CD14-positive monocyte (primary cell): Measurements from ENCODE around the gene FAM47E. TPM values are rescaled to one million over a fixed set of nuclear protein-coding genes. Genes with fewer than 3 reads are reported as not detected.

Experiments
- DNase-seq, 3 donors: peaks; one replicate each; pipeline ENCODE4 v3.0.0-alpha.2; 2011 to 2022
- H2AFZ ChIP-seq: 2 replicates; pipeline ENCODE4 v1.6.0; 2012; ENCODE audit warnings: mild to moderate bottlenecking, low read depth, low read length, inconsistent platforms; ENCODE audit not compliant: insufficient read depth, poor library complexity, severe bottlenecking
- H3K27ac ChIP-seq, 2 donors: 1 replicate in 1 of 2; 2 replicates in 1 of 2; pipeline ENCODE4 v1.5.1; 2012 to 2013; ENCODE audit warnings: low read length in 2 of 2, control low read depth in 1 of 2, inconsistent platforms in 1 of 2, low read depth in 1 of 2, mild to moderate bottlenecking in 1 of 2
- H3K27me3 ChIP-seq, 2 donors: one replicate each; pipeline versions ENCODE4 v1.6.0 to v1.6.1; 2011 to 2013; ENCODE audit warnings: low read length in 2 of 2; ENCODE audit not compliant: control insufficient read depth in 2 of 2, insufficient read depth in 2 of 2
- H3K36me3 ChIP-seq, 2 donors: replicated peaks in 1 of 2; 1 replicate in 1 of 2; 2 replicates in 1 of 2; pipeline versions ENCODE4 v1.5.1 to v1.6.1; 2012 to 2013; ENCODE audit warnings: low read length in 2 of 2, control low read depth in 1 of 2, inconsistent platforms in 1 of 2, mild to moderate bottlenecking in 1 of 2; ENCODE audit not compliant: insufficient read depth in 2 of 2, control insufficient read depth in 1 of 2
- H3K4me1 ChIP-seq, 2 donors: 1 replicate in 1 of 2; 2 replicates in 1 of 2; pipeline versions ENCODE4 v1.5.1 to v1.6.1; 2012 to 2013; ENCODE audit warnings: low read length in 2 of 2, control low read depth in 1 of 2, inconsistent platforms in 1 of 2, mild to moderate bottlenecking in 1 of 2, moderate library complexity in 1 of 2; ENCODE audit not compliant: insufficient read depth in 2 of 2, control insufficient read depth in 1 of 2
- H3K4me2 ChIP-seq: replicated peaks from 2 replicates; pipeline ENCODE3; 2012; ENCODE audit warnings: low read length, moderate library complexity, mild to moderate bottlenecking; ENCODE audit not compliant: poor library complexity, severe bottlenecking; ENCODE audit errors: extremely low read depth
- H3K4me3 ChIP-seq, 3 experiments: fragments of 200-600 bp in 1 of 3; sonication (generic) in 1 of 3; replicated peaks in 1 of 3; 1 replicate in 2 of 3; 2 replicates in 1 of 3; pipeline ENCODE4 v1.5.1; 2011 to 2013; ENCODE audit warnings: low read length in 3 of 3, mild to moderate bottlenecking in 3 of 3, control low read depth in 2 of 3, low read depth in 2 of 3, inconsistent platforms in 1 of 3, moderate library complexity in 1 of 3
- H3K79me2 ChIP-seq: 2 replicates; pipeline ENCODE4 v1.6.0; 2012; ENCODE audit warnings: mild to moderate bottlenecking, control low read depth, inconsistent platforms, low read length, moderate library complexity; ENCODE audit not compliant: insufficient read depth
- H3K9ac ChIP-seq: 2 replicates; pipeline ENCODE4 v1.6.0; 2017; ENCODE audit warnings: low read length, mild to moderate bottlenecking; ENCODE audit not compliant: insufficient read depth, poor library complexity, severe bottlenecking
- H3K9me3 ChIP-seq, 2 donors: replicated peaks in 1 of 2; 1 replicate in 1 of 2; 2 replicates in 1 of 2; pipeline versions ENCODE4 v1.5.1 to v1.6.1; 2012 to 2013; ENCODE audit warnings: low read length in 2 of 2, control low read depth in 1 of 2; ENCODE audit not compliant: control insufficient read depth in 1 of 2, insufficient read depth in 1 of 2
- H4K20me1 ChIP-seq: 2 replicates; pipeline ENCODE4 v1.6.0; 2012; ENCODE audit warnings: mild to moderate bottlenecking, low read length, control low read depth, moderate library complexity; ENCODE audit not compliant: insufficient read depth
- H3K27ac Mint-ChIP-seq, 7 donors: one replicate each; pipeline ENCODE4 v1.8.0; 2020; ENCODE audit warnings: mild to moderate bottlenecking in 7 of 7, mixed read lengths in 7 of 7, moderate library complexity in 6 of 7, inconsistent platforms in 2 of 7
- H3K27me3 Mint-ChIP-seq, 3 donors: one replicate each; pipeline ENCODE4 v1.8.0; 2021 to 2022; ENCODE audit warnings: low read depth in 3 of 3, mild to moderate bottlenecking in 3 of 3, mixed read lengths in 3 of 3, moderate library complexity in 3 of 3, inconsistent platforms in 1 of 3
- H3K36me3 Mint-ChIP-seq, 2 donors: one replicate each; pipeline ENCODE4 v1.8.0; 2020; ENCODE audit warnings: mixed read lengths in 2 of 2, inconsistent platforms in 1 of 2, mild to moderate bottlenecking in 1 of 2
- H3K4me1 Mint-ChIP-seq: one replicate; pipeline ENCODE4 v1.8.0; 2020; ENCODE audit warnings: mild to moderate bottlenecking, mixed read lengths
- H3K4me3 Mint-ChIP-seq, 2 donors: one replicate each; pipeline ENCODE4 v1.8.0; 2020; ENCODE audit warnings: mild to moderate bottlenecking in 2 of 2, mixed read lengths in 2 of 2, moderate library complexity in 1 of 2
- H3K9me3 Mint-ChIP-seq, 7 donors: one replicate each; pipeline ENCODE4 v1.8.0; 2020 to 2022; ENCODE audit warnings: mixed read lengths in 7 of 7, mild to moderate bottlenecking in 6 of 7, moderate library complexity in 6 of 7, inconsistent platforms in 2 of 7
- WGBS: methylation state at CpG from one replicate; pipeline ENCODE4 v1.1.5; 2013; ENCODE audit warnings: missing lambda C conversion rate; ENCODE audit not compliant: insufficient coverage; 5-methylcytosine and 5-hydroxymethylcytosine counted together
- intact Hi-C, 2 donors: fragments of 100-400 bp; cut with micrococcal nuclease; formaldehyde crosslinking; loops; one replicate each; pipeline versions ENCODE4 v1.15.0 to v1.15.1; 2023
- polyA plus RNA-seq, 3 donors: library from polyadenylated mRNA; depleted of rRNA in 1 of 3; unstranded in 2 of 3; stranded (reverse) in 1 of 3; fragments of 300-500 nt in 2 of 3; fragments of >200 nt in 1 of 3; fragmentation: Illumina TruSeq in 2 of 3; gene quantifications; 1 replicate in 2 of 3; 2 replicates in 1 of 3; pipeline ENCODE4 v1.2.3, GENCODE V29; 2012 to 2021
- TF ChIP-seq, protein P1 (sequence below): fragments of 200-600 bp; IDR thresholded peaks from one replicate; pipeline ENCODE4 v1.8.0; 2022; ENCODE audit warnings: antibody characterized with exemption, mild to moderate bottlenecking

The FAM47E gene
- polyA plus RNA-seq, 3 donors: 0.31 TPM; not detected in 2

DNA sequence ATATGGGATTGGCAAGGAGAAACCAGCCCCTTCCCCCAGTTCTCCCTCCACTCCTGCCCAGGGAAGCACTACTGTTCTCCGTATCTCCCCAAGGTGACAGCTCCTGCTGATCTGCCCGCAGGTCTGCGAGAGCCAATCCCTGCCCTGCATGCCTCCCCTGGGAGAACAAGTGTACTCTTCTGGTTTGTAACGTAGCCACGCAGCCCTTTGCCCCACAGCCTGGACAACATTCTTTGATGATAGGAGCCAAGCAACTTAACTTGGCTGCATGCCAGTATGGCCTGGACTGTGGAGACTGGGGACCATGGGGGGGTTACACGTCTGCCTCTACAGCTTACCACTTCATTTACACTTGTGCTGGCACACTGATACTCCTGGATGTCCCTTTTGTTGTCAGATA lies 57.0 kb downstream of the FAM47E start:
- peaks cover 3 to 19% of the 10 kb centered on the region in 2 donors for H3K36me3 ChIP-seq
- Mint-ChIP-seq H3K4me1 (peaks cover 30% of the 10 kb centered on the region), H3K27me3 (peaks cover 0 to 1% (median 0%) of the 10 kb centered on the region in 3 donors), H3K9me3 (no peaks in the 10 kb centered on the region), H3K4me3 (no peak overlapping the region), H3K27ac (no peak overlapping the region), H3K36me3 (peaks cover 21 to 23% of the 10 kb centered on the region in 2 donors)
- 100% methylated on average over 5 of the region's 6 CpGs for WGBS
- H3K4me1 ChIP-seq: peaks cover 28 to 39% of the 10 kb centered on the region in 2 donors
- H2AFZ ChIP-seq: no peak overlapping the region
- no peak overlapping the region for H3K9ac ChIP-seq
- H3K4me3 ChIP-seq: no peak overlapping the region
- no peak for DNase-seq
- no peak overlapping the region for H3K4me2 ChIP-seq
- H3K9me3 ChIP-seq: no peaks in the 10 kb centered on the region
- H3K27me3 ChIP-seq: no peaks in the 10 kb centered on the region
- TF ChIP-seq, protein P1, sequence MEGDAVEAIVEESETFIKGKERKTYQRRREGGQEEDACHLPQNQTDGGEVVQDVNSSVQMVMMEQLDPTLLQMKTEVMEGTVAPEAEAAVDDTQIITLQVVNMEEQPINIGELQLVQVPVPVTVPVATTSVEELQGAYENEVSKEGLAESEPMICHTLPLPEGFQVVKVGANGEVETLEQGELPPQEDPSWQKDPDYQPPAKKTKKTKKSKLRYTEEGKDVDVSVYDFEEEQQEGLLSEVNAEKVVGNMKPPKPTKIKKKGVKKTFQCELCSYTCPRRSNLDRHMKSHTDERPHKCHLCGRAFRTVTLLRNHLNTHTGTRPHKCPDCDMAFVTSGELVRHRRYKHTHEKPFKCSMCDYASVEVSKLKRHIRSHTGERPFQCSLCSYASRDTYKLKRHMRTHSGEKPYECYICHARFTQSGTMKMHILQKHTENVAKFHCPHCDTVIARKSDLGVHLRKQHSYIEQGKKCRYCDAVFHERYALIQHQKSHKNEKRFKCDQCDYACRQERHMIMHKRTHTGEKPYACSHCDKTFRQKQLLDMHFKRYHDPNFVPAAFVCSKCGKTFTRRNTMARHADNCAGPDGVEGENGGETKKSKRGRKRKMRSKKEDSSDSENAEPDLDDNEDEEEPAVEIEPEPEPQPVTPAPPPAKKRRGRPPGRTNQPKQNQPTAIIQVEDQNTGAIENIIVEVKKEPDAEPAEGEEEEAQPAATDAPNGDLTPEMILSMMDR: no peak
- no peaks in the 10 kb centered on the region for H4K20me1 ChIP-seq
- no peak overlapping the region for H3K27ac ChIP-seq
- peaks cover 6% of the 10 kb centered on the region for H3K79me2 ChIP-seq
- intact Hi-C loops: loop anchor here (5.0 to 10.0 kb wide), 2 partner anchors 56 to 94 kb away; partner anchors contain the start of genes FAM47E (in 1 of the 2) and SCARB2 (in 1 of the 2)

DNA sequence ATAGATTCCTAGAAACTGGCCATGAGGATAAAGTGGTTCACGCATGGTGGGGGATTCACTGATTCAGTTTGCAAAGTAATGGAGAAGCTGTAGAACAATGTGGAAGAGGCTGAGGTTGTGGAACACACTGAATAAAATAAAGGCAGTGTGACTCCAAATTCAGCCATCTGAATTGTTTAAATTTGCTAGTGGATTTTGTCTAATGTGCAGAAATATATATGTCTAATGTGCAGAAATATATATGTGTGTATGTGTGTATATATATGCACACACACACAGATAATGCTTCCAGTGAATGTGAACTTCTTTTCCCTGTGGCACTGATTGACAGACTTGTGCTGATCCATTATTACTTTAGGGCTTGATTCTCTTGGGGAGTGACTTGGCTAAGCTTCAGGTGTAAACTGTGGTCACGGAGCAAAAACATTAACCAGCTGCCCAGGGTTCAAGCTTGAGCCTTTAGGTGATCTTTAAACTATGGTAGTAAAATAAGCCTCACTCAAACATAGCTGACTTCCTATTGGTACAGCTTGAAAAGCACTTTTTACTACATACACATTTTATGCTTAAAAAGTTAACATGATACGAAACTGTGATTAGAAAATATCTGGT lies 58.5 kb downstream of the FAM47E start:
- peaks cover 21 to 23% of the 10 kb centered on the region in 2 donors for H3K36me3 Mint-ChIP-seq
- peaks cover 23% of the 10 kb centered on the region for H3K4me1 Mint-ChIP-seq
- Histone ChIP-seq H3K9me3 (peaks cover 0 to 2% of the 10 kb centered on the region in 2 donors), H3K4me2 (no peak overlapping the region), H4K20me1 (no peaks in the 10 kb centered on the region), H2AFZ (no peak overlapping the region), H3K27me3 (no peaks in the 10 kb centered on the region), H3K4me1 (peaks cover 21 to 29% of the 10 kb centered on the region in 2 donors), H3K79me2 (peaks cover 6% of the 10 kb centered on the region), H3K9ac (no peak overlapping the region), H3K36me3 (peaks cover 3 to 19% of the 10 kb centered on the region in 2 donors), H3K27ac (no peak overlapping the region), H3K4me3 (no peak overlapping the region)
- intact Hi-C loops: loop anchor here (5.0 to 10.0 kb wide), 2 partner anchors 58 to 95 kb away; partner anchors contain the start of genes FAM47E (in 1 of the 2) and SCARB2 (in 1 of the 2)
- H3K27ac Mint-ChIP-seq: no peak overlapping the region
- peaks cover 0 to 1% (median 0%) of the 10 kb centered on the region in 3 donors for H3K27me3 Mint-ChIP-seq
- WGBS: 100% methylated on average over 1 of the region's 3 CpGs
- H3K4me3 Mint-ChIP-seq: no peak overlapping the region
- TF ChIP-seq, protein P1: no peak
- peaks cover 0 to 6% (median 0%) of the 10 kb centered on the region in 7 donors for H3K9me3 Mint-ChIP-seq
- DNase-seq: no peak
